Measurements from ENCODE around the gene CPEB3. TPM values are rescaled to one million over a fixed set of nuclear protein-coding genes. Genes with fewer than 3 reads are reported as not detected.

CPEB3 gene
- total RNA-seq, 2 experiments from 2014 or later = 0.66 to 3.2 TPM

DNA sequence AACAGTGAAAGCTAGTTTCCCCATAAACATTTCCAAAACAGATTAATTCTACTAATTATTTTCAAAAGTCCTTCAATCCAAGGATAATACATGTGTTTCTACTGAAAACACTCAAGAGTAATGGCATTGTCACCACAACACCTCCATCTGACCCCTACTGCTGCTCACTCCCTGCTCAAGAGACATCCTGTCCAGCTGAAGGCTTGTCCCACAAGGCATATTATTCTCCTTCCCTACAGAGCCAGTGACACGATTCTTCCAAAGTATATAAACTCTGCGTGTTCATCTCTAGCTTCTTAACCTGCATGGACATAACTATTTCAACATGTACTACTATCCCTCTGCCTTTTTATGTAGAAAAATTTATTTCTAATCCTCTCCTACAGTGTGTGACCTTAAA, 182.1 kb downstream of the CPEB3 start:
- POLR2A ChIA-PET = interaction anchor here (0.7 to 1.3 kb wide), 4 partner anchors 15 to 37 kb away, joined by 3 to 7 read pairs (median 5); no protein-coding TSS in a partner anchor
- BruUV-seq (replicated peaks) = no TSS peak
- TF ChIP-seq EZH2phosphoT487 (IDR thresholded peaks at IDR 0.05; ENCODE audit: borderline replicate concordance, low read depth, low read length) = no peak
- TF ChIP-seq, protein P1, sequence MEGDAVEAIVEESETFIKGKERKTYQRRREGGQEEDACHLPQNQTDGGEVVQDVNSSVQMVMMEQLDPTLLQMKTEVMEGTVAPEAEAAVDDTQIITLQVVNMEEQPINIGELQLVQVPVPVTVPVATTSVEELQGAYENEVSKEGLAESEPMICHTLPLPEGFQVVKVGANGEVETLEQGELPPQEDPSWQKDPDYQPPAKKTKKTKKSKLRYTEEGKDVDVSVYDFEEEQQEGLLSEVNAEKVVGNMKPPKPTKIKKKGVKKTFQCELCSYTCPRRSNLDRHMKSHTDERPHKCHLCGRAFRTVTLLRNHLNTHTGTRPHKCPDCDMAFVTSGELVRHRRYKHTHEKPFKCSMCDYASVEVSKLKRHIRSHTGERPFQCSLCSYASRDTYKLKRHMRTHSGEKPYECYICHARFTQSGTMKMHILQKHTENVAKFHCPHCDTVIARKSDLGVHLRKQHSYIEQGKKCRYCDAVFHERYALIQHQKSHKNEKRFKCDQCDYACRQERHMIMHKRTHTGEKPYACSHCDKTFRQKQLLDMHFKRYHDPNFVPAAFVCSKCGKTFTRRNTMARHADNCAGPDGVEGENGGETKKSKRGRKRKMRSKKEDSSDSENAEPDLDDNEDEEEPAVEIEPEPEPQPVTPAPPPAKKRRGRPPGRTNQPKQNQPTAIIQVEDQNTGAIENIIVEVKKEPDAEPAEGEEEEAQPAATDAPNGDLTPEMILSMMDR (conservative IDR thresholded peaks at IDR 0.05; ENCODE audit: low read length) = no peak

DNA sequence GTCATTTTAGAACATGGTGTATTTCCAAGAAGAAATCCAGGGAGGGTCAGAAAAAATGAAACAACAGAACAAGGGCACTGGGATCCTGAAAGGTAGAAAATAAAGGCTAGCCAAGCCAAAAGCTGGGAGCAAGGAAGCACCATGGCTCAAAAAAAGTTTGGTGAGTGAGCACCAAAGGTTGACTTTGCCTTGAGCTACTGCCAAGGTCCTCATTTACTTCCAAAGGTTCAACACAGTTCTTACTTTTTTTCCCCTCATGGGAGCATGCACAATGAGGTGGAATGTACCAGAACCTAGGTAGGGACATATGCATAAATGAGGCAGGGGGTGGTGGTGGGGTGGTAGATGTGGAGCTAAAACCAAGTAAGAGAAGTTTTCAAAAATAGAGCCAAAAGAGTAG, 182.8 kb downstream of the CPEB3 start:
- no peaks in the 10 kb centered on the region for H4K20me1 ChIP-seq (ENCODE audit: insufficient read depth, low read length)
- BruUV-seq (replicated peaks) = no TSS peak
- H3K4me1 ChIP-seq (ENCODE audit: insufficient read depth, low read length, poor library complexity, severe bottlenecking) = no peaks in the 10 kb centered on the region
- H3K36me3 ChIP-seq (ENCODE audit: insufficient read depth, low read length) = no peaks in the 10 kb centered on the region
- H3K79me2 ChIP-seq (ENCODE audit: insufficient read depth, low read depth, low read length) = no peaks in the 10 kb centered on the region
- no peak overlapping the region for H3K27ac ChIP-seq (ENCODE audit: low read depth, low read length, poor library complexity, severe bottlenecking)
- H3K4me3 ChIP-seq (ENCODE audit: low read depth, low read length, poor library complexity, severe bottlenecking) = no peak overlapping the region
- no peak for DNase-seq (ENCODE audit: low spot score)
- H2AFZ ChIP-seq (ENCODE audit: low read length) = no peak overlapping the region
- TF ChIP-seq EZH2phosphoT487 (IDR thresholded peaks at IDR 0.05; ENCODE audit: borderline replicate concordance, low read depth, low read length) = no peak
- TF ChIP-seq, protein P1 (conservative IDR thresholded peaks at IDR 0.05; ENCODE audit: low read length) = no peak
- no peak overlapping the region for H3K4me2 ChIP-seq (ENCODE audit: low read length)
- no peaks in the 10 kb centered on the region for H3K9me2 ChIP-seq (ENCODE audit: insufficient read depth, low read length)
- intact Hi-C loops (cut with micrococcal nuclease; ENCODE audit: unreplicated experiment) = no loop called here
- no peaks in the 10 kb centered on the region for H3K9me3 ChIP-seq (ENCODE audit: low read length)
- ChIA-PET POLR2A (interaction anchor here (0.7 to 1.3 kb wide), 4 partner anchors 16 to 37 kb away, joined by 3 to 7 read pairs (median 5); no protein-coding TSS in a partner anchor), CTCF (ENCODE audit: unreplicated experiment) (no interaction called here)

More for the DNA sequence above, 182.1 kb downstream of the CPEB3 start:
- CTCF ChIA-PET (ENCODE audit: unreplicated experiment) = no interaction called here
- no peak overlapping the region for H2AFZ ChIP-seq (ENCODE audit: low read length)
- no peaks in the 10 kb centered on the region for H3K36me3 ChIP-seq (ENCODE audit: insufficient read depth, low read length)
- no peaks in the 10 kb centered on the region for H3K4me1 ChIP-seq (ENCODE audit: insufficient read depth, low read length, poor library complexity, severe bottlenecking)
- no peaks in the 10 kb centered on the region for H3K9me2 ChIP-seq (ENCODE audit: insufficient read depth, low read length)
- H3K79me2 ChIP-seq (ENCODE audit: insufficient read depth, low read depth, low read length) = no peaks in the 10 kb centered on the region
- DNase-seq (ENCODE audit: low spot score) = no peak
- H3K27ac ChIP-seq (ENCODE audit: low read depth, low read length, poor library complexity, severe bottlenecking) = no peak overlapping the region
- no peaks in the 10 kb centered on the region for H3K9me3 ChIP-seq (ENCODE audit: low read length)
- no peak overlapping the region for H3K4me3 ChIP-seq (ENCODE audit: low read depth, low read length, poor library complexity, severe bottlenecking)
- intact Hi-C loops (cut with micrococcal nuclease; ENCODE audit: unreplicated experiment) = no loop called here
- H3K4me2 ChIP-seq (ENCODE audit: low read length) = no peak overlapping the region
- H4K20me1 ChIP-seq (ENCODE audit: insufficient read depth, low read length) = no peaks in the 10 kb centered on the region

DNA sequence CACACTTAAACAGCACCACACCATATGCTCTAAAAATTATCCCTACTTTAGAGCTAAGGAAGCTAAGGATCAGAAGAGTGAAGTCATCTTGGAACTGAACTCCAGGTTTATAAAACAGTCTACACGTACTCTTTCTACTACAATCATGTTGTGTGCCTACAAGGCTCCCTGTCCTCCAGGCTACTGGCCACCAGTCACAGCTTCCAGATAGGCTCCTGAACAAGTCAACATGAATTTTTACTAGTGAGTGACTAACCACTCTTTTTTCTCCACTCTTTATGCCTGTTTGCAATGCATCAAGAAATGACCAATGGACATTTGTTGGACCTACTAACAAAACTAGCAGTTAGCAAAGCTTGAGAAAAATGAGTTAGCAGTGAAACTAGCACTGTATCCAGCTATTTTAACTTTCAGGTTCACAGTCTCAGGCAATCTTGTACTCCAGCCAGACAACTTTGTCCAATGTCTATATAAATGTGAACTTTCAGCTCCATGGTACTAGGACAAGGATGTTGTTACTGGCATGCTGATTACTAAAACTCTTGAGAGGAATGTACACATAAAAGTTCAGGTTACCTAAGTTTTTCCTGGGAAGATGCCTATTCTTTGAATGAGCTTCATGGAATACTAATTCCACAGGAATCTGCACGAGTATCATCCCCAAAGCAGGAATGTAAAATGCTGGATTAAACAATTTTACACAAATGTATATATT, 187.3 kb downstream of the CPEB3 start:
- CTCF ChIA-PET (ENCODE audit: unreplicated experiment) = interaction anchor here (0.5 kb wide), 1 partner anchor 9 kb away, joined by 3 read pairs; no protein-coding TSS in a partner anchor
- no peak overlapping the region for H2AFZ ChIP-seq (ENCODE audit: low read length)
- H3K9me3 ChIP-seq (ENCODE audit: low read length) = no peaks in the 10 kb centered on the region
- no TSS peak for BruUV-seq (replicated peaks)
- intact Hi-C loops (cut with micrococcal nuclease; ENCODE audit: unreplicated experiment) = no loop called here
- no peaks in the 10 kb centered on the region for H4K20me1 ChIP-seq (ENCODE audit: insufficient read depth, low read length)
- no peak overlapping the region for H3K27ac ChIP-seq (ENCODE audit: low read depth, low read length, poor library complexity, severe bottlenecking)
- H3K36me3 ChIP-seq (ENCODE audit: insufficient read depth, low read length) = no peaks in the 10 kb centered on the region
- H3K4me2 ChIP-seq (ENCODE audit: low read length) = no peak overlapping the region
- H3K4me3 ChIP-seq (ENCODE audit: low read depth, low read length, poor library complexity, severe bottlenecking) = no peak overlapping the region
- DNase-seq (ENCODE audit: low spot score) = no peak
- H3K9me2 ChIP-seq (ENCODE audit: insufficient read depth, low read length) = no peaks in the 10 kb centered on the region
- no peaks in the 10 kb centered on the region for H3K79me2 ChIP-seq (ENCODE audit: insufficient read depth, low read depth, low read length)
- peaks cover 3% of the 10 kb centered on the region for H3K4me1 ChIP-seq (ENCODE audit: insufficient read depth, low read length, poor library complexity, severe bottlenecking)
- TF ChIP-seq, protein P1 (conservative IDR thresholded peaks at IDR 0.05; ENCODE audit: low read length) = no peak
- no peak for TF ChIP-seq EZH2phosphoT487 (IDR thresholded peaks at IDR 0.05; ENCODE audit: borderline replicate concordance, low read depth, low read length)
- POLR2A ChIA-PET = interaction anchor here (0.6 to 1.0 kb wide), 2 partner anchors 14 to 64 kb away, joined by 3 to 4 read pairs; no protein-coding TSS in a partner anchor
